AG04450 (cell line): Measurements from ENCODE around the gene SLC26A1. TPM values are rescaled to one million over a fixed set of nuclear protein-coding genes. Genes with fewer than 3 reads are reported as not detected.

Experiments used
- CTCF ChIA-PET: fragments of 300-600, 350-600 bp; formaldehyde crosslinking; extraction: SDS; loops from one replicate; lab custom pipeline; 2022; ENCODE audit warnings: antibody characterized with exemption, inconsistent platforms; lab: Charles Lee
- POLR2A ChIA-PET: fragments of 350-600 bp; formaldehyde crosslinking; extraction: SDS; loops from one replicate; lab custom pipeline; 2021; ENCODE audit warnings: antibody characterized with exemption, inconsistent platforms; lab: Yijun Ruan, JAX
- DNase-seq: peaks from one replicate; pipeline ENCODE4 v3.0.0-alpha.2; 2011; ENCODE audit warnings: low read depth, low spot score
- H3K27ac ChIP-seq: one replicate; pipeline ENCODE4 v1.5.1; 2012; ENCODE audit warnings: low read depth, low read length, control low read depth
- H3K27me3 ChIP-seq: one replicate; pipeline ENCODE4 v1.6.0; 2012; ENCODE audit warnings: low read length; ENCODE audit not compliant: control insufficient read depth, insufficient read depth
- H3K4me3 ChIP-seq: 2 replicates; pipeline ENCODE4 v1.5.1; 2011; ENCODE audit warnings: mild to moderate bottlenecking, low read depth, low read length, control low read depth
- H3K9me3 ChIP-seq: 2 replicates; pipeline ENCODE4 v1.5.1; 2012; ENCODE audit warnings: low read length; ENCODE audit not compliant: control insufficient read depth, insufficient read depth
- CTCF ChIP-seq: IDR thresholded peaks from 2 replicates; pipeline ENCODE4 v1.5.1; 2011; ENCODE audit warnings: low read depth, low read length, control low read depth, inconsistent platforms
- polyA plus RNA-seq: library from polyadenylated mRNA; depleted of rRNA; stranded (reverse); fragments of >200 nt; gene quantifications from 2 replicates; pipeline ENCODE4 v1.2.3, GENCODE V29; 2011

SLC26A1 gene
- polyA plus RNA-seq, 1 experiment: 0.05 TPM

- H3K9me3 ChIP-seq: no peaks in the 10 kb centered on the region; the same call in 1 of the 2 replicates
- ChIA-PET CTCF (no interaction called here), POLR2A (no interaction called here)
- DNase-seq: no peak
- no peak for TF ChIP-seq CTCF
- no peak overlapping the region for H3K4me3 ChIP-seq
- H3K27ac ChIP-seq: no peak overlapping the region
- no peaks in the 10 kb centered on the region for H3K27me3 ChIP-seq
Observed at GRCh38 chr4:957231-957580, 36.0 kb downstream of the SLC26A1 start.

GRCh38 chr4:956531-957230, 36.5 kb downstream of the SLC26A1 start:
- CTCF ChIA-PET: no interaction called here
- no peak for DNase-seq
- no peak for TF ChIP-seq CTCF

DNA sequence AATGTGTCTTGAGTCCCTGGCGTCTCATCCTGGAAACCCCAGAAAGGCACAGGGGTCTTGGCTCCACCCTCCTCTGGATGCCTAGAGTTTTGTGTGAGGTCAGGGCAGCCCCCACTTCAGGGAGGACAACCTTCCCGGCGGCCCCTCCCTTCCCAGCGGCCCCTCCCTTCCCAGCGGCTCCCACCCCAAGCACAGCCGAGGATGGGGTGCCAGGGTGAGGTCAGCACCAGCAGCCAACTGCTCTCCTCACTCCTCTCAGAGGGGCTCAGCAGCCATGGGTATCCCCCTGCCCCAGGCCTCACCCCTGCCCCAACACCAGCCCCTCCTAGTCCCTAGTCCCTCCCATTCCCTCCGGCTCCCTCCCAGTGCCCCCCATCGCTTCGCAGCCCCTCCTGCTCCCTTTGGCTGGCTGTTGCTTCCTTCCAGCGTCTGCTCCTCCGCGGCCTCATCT, 37.2 kb downstream of the SLC26A1 start:
- POLR2A ChIA-PET: no interaction called here
- DNase-seq: no peak
- Histone ChIP-seq H3K9me3 (no peaks in the 10 kb centered on the region; the same call in 1 of the 2 replicates), H3K27ac (no peak overlapping the region), H3K4me3 (no peak overlapping the region), H3K27me3 (no peaks in the 10 kb centered on the region)
- TF ChIP-seq CTCF: no peak
- CTCF ChIA-PET: no interaction called here

More at GRCh38 chr4:956531-957230, 36.5 kb downstream of the SLC26A1 start:
- H3K27ac ChIP-seq: no peak overlapping the region
- no peaks in the 10 kb centered on the region; the same call in 1 of the 2 replicates for H3K9me3 ChIP-seq
- POLR2A ChIA-PET: no interaction called here
- no peaks in the 10 kb centered on the region for H3K27me3 ChIP-seq
- H3K4me3 ChIP-seq: no peak overlapping the region

- Histone ChIP-seq H3K4me3 (no peak overlapping the region), H3K9me3 (no peaks in the 10 kb centered on the region; the same call in 1 of the 2 replicates), H3K27ac (no peak overlapping the region), H3K27me3 (no peaks in the 10 kb centered on the region)
- TF ChIP-seq CTCF: no peak
- DNase-seq: no peak
- ChIA-PET POLR2A (no interaction called here), CTCF (no interaction called here)
Observed at GRCh38 chr4:955161-955921, 37.9 kb downstream of the SLC26A1 start.
